Endothelial cell (in vitro differentiated cells): ENCODE data around the gene PARD3B. TPM values are rescaled to one million over a fixed set of nuclear protein-coding genes. Genes with fewer than 3 reads are reported as not detected.

Source experiments
- DNase-seq: peaks from one replicate; pipeline ENCODE4 v3.0.0; 2021; ENCODE audit warnings: low spot score
- H3K27ac Mint-ChIP-seq: one replicate; pipeline ENCODE4 v1.8.0; 2021; ENCODE audit warnings: mixed read lengths, inconsistent platforms; ENCODE audit not compliant: unreplicated experiment
- H3K27me3 Mint-ChIP-seq: one replicate; pipeline ENCODE4 v1.8.0; 2021; ENCODE audit warnings: mild to moderate bottlenecking, moderate library complexity, mixed read lengths, inconsistent platforms; ENCODE audit not compliant: unreplicated experiment
- H3K36me3 Mint-ChIP-seq: one replicate; pipeline ENCODE4 v1.8.0; 2021; ENCODE audit warnings: mild to moderate bottlenecking, low read depth, mixed read lengths, inconsistent platforms; ENCODE audit not compliant: unreplicated experiment
- H3K4me1 Mint-ChIP-seq: one replicate; pipeline ENCODE4 v1.8.0; 2021; ENCODE audit warnings: mild to moderate bottlenecking, mixed read lengths, inconsistent platforms; ENCODE audit not compliant: unreplicated experiment
- H3K4me3 Mint-ChIP-seq: one replicate; pipeline ENCODE4 v1.8.0; 2021; ENCODE audit warnings: mild to moderate bottlenecking, mixed read lengths, inconsistent platforms; ENCODE audit not compliant: unreplicated experiment
- H3K9me3 Mint-ChIP-seq: one replicate; pipeline ENCODE4 v1.8.0; 2021; ENCODE audit warnings: mixed read lengths, inconsistent platforms; ENCODE audit not compliant: unreplicated experiment
- total RNA-seq: library from RNA; stranded (reverse); fragmentation: NEBNext Ultra II Directional; extraction: Animal tissue kit (Norgen Biotek cat#: 25700); gene quantifications from one replicate; pipeline ENCODE4 v1.2.1, GENCODE V29; 2021; ENCODE audit not compliant: unreplicated experiment
- TF ChIP-seq, protein P1 (sequence below): fragments of 200-600 bp; sonication (generic); IDR thresholded peaks from one replicate; pipeline ENCODE4 v1.5.0; 2021; ENCODE audit warnings: antibody characterized with exemption; ENCODE audit not compliant: unreplicated experiment

Gene PARD3B
- total RNA-seq, 1 donor from 2014 or later: 17.4 TPM

DNA sequence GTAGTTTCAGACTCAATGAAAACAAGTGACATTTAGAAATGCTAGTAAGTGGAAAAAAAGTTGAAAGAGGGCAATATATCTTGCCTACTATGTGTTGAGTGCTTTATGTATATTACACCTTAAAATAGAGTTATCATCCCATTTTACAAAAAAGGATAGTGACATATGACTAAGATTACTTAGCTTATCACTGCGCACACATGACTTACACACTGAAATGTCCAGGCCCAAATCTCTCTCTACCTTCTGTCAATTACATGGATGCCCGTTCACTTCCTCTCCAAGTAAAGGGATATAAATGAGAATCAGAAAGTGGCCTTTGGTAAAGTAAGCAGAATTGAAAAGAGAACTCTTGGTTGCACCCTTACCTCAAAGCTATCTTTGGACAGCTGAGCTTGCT lies 3.6 kb upstream of the PARD3B start:
- Mint-ChIP-seq H3K27ac (no peak overlapping the region), H3K27me3 (peaks cover 11% of the 10 kb centered on the region), H3K36me3 (no peaks in the 10 kb centered on the region), H3K4me3 (no peak overlapping the region), H3K4me1 (peaks cover 15% of the 10 kb centered on the region), H3K9me3 (no peaks in the 10 kb centered on the region)
- TF ChIP-seq, protein P1, sequence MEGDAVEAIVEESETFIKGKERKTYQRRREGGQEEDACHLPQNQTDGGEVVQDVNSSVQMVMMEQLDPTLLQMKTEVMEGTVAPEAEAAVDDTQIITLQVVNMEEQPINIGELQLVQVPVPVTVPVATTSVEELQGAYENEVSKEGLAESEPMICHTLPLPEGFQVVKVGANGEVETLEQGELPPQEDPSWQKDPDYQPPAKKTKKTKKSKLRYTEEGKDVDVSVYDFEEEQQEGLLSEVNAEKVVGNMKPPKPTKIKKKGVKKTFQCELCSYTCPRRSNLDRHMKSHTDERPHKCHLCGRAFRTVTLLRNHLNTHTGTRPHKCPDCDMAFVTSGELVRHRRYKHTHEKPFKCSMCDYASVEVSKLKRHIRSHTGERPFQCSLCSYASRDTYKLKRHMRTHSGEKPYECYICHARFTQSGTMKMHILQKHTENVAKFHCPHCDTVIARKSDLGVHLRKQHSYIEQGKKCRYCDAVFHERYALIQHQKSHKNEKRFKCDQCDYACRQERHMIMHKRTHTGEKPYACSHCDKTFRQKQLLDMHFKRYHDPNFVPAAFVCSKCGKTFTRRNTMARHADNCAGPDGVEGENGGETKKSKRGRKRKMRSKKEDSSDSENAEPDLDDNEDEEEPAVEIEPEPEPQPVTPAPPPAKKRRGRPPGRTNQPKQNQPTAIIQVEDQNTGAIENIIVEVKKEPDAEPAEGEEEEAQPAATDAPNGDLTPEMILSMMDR: no peak
- no peak for DNase-seq

DNA sequence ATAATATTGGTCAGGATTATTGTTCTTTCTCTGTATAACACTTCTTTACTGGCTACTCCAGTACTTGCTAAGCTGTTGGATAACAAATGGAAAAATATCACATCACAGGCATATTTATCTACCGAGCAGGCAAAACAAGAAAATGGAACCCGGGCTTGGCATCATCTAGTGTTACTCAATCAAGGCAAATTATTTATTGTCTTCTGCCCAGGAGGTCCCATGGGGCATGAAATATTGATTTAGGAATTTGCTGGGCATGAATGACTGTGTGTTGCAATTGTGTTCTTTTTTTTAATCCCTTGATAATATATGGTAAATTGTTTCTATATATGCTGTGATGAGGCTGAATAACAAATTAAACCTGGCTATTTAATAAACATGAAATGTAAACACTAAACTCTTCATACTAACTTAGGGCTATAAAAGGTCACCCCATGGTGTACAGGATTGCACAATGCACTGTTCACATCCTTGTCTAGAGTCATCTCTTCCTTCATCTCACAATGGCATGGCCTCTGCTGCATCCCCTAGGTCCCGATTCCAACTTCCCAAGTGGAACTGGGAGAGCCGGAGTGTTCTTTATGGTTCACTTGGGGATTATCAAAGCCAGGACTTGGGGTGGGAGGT lies 2.2 kb upstream of the PARD3B start:
- TF ChIP-seq, protein P1: no peak
- no peak overlapping the region for H3K27ac Mint-ChIP-seq
- H3K4me3 Mint-ChIP-seq: no peak overlapping the region
- H3K36me3 Mint-ChIP-seq: no peaks in the 10 kb centered on the region
- no peak for DNase-seq
- no peaks in the 10 kb centered on the region for H3K9me3 Mint-ChIP-seq
- peaks cover 11% of the 10 kb centered on the region for H3K27me3 Mint-ChIP-seq
- H3K4me1 Mint-ChIP-seq: peaks cover 18% of the 10 kb centered on the region

DNA sequence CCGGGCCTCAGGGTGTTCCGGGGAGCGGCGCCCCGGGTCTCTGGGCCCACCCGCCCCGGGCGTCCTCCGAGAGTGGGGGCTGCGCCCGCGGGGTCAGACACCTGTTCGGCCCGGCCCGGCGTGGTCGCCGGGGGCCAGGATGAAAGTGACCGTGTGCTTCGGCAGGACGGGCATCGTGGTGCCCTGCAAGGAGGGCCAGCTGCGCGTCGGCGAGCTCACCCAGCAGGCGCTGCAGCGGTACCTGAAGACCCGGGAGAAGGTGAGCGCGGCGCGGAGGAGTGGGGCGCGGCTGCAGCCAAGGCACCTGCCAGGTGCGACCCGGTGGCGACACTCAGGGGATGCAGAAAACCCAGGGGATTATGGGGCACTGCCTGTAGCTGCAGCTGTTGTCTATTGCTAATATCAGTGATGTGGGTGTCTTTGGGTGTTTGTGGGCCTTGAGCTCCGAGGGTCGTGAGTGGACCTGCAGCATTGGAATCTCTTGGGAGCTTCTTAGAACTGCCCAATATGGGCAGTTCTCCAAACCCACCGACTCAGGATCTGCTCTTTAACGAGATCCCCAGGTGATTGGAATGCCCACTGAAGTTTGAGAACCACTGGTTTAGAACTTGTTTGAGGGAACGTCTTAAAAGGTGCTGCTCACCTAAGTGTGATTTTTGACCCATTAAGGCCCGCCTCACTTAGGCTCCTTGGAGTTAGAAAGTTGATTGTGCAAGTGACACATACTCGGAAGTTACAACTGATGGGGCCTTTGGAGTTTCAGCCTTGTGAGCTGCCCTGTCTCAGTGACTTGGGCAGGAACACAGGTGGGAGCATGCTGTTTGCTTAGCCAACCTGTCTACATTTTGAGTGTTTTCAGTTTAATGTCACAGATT lies 823 bp downstream of the PARD3B start:
- Mint-ChIP-seq H3K27ac (peak overlapping the region; percentile 24), H3K4me1 (peaks cover 21% of the 10 kb centered on the region), H3K9me3 (no peaks in the 10 kb centered on the region), H3K27me3 (peaks cover 11% of the 10 kb centered on the region), H3K4me3 (peak overlapping the region; percentile 94), H3K36me3 (no peaks in the 10 kb centered on the region)
- TF ChIP-seq, protein P1: no peak
- peak; percentile 8 for DNase-seq

DNA sequence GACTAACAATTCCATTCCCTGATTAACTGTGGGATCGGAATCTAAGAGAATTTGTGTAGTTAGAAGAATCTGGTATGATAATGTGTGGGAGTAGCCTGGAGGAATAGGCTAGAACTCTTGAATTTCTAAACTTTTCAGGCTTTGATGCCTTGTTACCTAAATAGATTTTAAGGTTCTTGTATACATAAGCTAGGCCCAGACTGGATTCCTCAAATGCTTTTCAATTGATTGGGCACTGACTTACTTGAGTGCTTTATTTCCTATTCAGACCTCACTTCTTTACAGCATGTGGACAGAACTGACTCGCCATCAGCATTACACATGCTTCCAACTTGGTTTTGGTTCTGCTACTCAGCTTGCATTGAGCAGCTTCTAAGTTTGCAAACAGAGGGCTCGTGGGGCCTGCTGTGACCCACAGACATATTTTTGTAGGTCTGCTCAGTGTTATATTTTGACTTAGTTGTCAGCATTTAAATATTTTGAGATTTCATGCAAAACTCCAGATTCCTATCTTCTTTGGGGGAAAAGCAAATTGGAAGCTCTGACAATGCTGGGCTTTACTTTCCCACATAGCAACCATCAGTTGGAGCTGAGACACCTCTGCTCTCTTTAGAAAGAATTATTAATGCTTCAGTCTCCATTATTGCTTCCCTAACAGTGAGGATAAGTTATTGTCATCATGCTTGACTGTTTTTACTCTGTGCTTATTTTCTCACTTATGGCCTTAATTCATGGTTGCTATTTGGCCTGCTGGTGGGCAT lies 5.7 kb downstream of the PARD3B start:
- Mint-ChIP-seq H3K36me3 (no peaks in the 10 kb centered on the region), H3K27ac (no peak overlapping the region), H3K27me3 (peaks cover 7% of the 10 kb centered on the region), H3K4me3 (no peak overlapping the region), H3K9me3 (no peaks in the 10 kb centered on the region), H3K4me1 (peaks cover 12% of the 10 kb centered on the region)
- TF ChIP-seq, protein P1: no peak
- DNase-seq: no peak
